Measurements from ENCODE around the gene ATP2A3.

The ATP2A3 gene

GRCh38 chr17:3979290-3979611 lies 15.0 kb upstream of the ATP2A3 start:
- in situ Hi-C loops (cut with MboI; ENCODE audit: low sequenced_read_pairs, unreplicated experiment) = no loop called here
- TF ChIP-seq, protein P1, sequence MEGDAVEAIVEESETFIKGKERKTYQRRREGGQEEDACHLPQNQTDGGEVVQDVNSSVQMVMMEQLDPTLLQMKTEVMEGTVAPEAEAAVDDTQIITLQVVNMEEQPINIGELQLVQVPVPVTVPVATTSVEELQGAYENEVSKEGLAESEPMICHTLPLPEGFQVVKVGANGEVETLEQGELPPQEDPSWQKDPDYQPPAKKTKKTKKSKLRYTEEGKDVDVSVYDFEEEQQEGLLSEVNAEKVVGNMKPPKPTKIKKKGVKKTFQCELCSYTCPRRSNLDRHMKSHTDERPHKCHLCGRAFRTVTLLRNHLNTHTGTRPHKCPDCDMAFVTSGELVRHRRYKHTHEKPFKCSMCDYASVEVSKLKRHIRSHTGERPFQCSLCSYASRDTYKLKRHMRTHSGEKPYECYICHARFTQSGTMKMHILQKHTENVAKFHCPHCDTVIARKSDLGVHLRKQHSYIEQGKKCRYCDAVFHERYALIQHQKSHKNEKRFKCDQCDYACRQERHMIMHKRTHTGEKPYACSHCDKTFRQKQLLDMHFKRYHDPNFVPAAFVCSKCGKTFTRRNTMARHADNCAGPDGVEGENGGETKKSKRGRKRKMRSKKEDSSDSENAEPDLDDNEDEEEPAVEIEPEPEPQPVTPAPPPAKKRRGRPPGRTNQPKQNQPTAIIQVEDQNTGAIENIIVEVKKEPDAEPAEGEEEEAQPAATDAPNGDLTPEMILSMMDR (IDR thresholded peaks at IDR 0.05; ENCODE audit: borderline replicate concordance, control extremely low read depth, extremely low read depth, insufficient read depth, missing control alignments) = no peak
- no peak for DNase-seq (ENCODE audit: low spot score)

DNA sequence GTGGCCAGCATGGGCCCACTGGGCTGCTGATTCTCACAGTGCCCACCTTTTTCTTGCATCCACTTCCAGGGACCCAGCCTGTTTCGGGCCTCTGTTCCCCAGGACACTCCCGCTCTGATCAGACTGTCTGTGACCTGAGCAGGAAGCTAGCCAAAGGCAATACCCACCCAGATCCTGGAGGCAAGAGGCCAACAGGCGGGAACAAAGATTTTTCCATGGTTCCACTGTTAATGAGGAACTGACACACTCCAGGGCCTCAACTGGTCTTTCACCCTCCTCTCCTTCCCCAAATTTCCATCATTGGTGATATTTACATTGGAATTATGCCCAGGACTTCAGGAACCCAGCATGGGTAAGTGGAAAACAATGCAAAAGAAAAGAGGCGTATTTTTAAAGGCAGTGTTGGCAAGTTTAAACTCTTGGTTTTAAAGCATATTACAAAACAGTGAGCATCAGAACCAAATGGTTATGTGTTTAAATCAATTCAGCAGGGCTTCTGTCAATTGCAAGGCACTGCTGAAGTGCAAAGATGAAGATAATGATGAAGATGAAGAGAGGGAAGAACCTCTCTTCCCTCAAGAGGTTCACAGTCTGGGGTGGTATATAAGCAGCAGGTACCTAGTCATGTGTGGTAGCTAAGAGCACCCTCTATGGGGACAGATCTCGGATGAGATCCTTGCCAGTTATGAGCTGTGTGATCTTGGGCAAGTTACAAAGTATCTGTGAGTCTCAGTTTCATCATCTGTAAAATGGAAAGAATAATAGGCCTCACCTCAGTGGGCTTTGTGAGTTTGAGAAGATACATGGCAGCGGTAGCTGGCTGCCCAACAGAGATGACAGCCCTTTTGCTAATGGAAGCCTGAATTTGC lies 14.4 kb upstream of the ATP2A3 start:
- in situ Hi-C loops (cut with MboI; ENCODE audit: low sequenced_read_pairs, unreplicated experiment) = no loop called here
- TF ChIP-seq, protein P1 (IDR thresholded peaks at IDR 0.05; ENCODE audit: borderline replicate concordance, control extremely low read depth, extremely low read depth, insufficient read depth, missing control alignments) = no peak
- DNase-seq (ENCODE audit: low spot score) = no peak

GRCh38 chr17:3977387-3977786 lies 13.2 kb upstream of the ATP2A3 start:
- in situ Hi-C loops (cut with MboI; ENCODE audit: low sequenced_read_pairs, unreplicated experiment) = no loop called here
- TF ChIP-seq, protein P1 (IDR thresholded peaks at IDR 0.05; ENCODE audit: borderline replicate concordance, control extremely low read depth, extremely low read depth, insufficient read depth, missing control alignments) = no peak
- DNase-seq (ENCODE audit: low spot score) = no peak

DNA sequence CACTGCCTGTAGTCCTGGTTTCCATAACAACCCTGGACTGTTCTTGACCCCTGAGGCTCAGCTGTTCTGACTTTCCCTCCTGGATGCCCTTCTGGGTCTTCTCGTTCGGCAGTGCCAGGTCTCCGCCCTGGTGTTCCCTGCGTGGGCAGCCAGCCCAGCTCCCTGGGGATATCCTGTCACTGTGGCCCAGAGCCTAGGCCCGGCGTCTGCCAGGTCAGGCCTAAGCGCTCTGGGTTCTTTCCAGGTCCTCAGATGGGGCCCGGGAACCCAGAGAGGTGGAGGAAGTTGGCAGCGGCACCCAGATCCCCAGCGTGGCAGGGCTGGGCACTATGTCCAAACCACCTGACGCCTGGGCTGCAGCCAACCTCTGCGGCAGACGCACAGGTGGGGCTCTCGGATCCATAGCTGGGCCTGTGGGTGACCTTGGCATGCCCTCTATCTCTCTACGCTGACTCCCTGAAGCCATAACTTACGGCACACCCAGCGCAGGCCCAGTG lies 12.5 kb upstream of the ATP2A3 start:
- DNase-seq (ENCODE audit: low spot score) = no peak
- TF ChIP-seq, protein P1 (IDR thresholded peaks at IDR 0.05; ENCODE audit: borderline replicate concordance, control extremely low read depth, extremely low read depth, insufficient read depth, missing control alignments) = no peak
- in situ Hi-C loops (cut with MboI; ENCODE audit: low sequenced_read_pairs, unreplicated experiment) = no loop called here

- in situ Hi-C loops (cut with MboI; ENCODE audit: low sequenced_read_pairs, unreplicated experiment) = no loop called here
- no peak for DNase-seq (ENCODE audit: low spot score)
- TF ChIP-seq, protein P1 (IDR thresholded peaks at IDR 0.05; ENCODE audit: borderline replicate concordance, control extremely low read depth, extremely low read depth, insufficient read depth, missing control alignments) = no peak
Observed at GRCh38 chr17:3974980-3975379, 10.7 kb upstream of the ATP2A3 start.

DNA sequence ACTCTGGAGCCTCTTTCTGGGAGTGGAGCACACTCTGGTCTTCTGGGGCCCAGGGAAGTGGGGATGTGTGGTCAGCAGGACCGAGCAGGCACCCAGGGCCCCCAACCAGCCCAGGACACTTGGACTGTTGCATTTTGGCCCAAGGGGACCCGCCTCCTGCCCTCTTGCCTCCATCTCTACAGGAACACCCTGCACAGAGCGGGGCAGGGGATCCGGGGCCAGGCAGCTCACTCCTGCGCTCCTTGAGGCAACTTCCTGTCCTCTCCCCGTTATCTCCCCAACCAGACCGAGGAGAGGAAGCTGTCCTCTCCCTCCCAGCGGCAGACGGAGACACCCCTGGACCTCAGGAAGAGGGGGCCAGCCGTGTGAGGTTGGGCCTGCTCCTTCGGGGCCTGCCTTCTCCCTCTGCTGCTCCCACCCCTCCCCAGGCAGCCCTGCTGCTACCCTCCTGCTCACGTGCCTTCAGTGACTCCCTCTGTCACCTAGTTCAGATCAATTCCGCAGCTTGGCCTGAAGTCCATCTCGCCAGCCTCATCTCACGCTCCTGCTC lies 10.0 kb upstream of the ATP2A3 start:
- in situ Hi-C loops (cut with MboI; ENCODE audit: low sequenced_read_pairs, unreplicated experiment) = no loop called here
- no peak for DNase-seq (ENCODE audit: low spot score)
- TF ChIP-seq, protein P1 (IDR thresholded peaks at IDR 0.05; ENCODE audit: borderline replicate concordance, control extremely low read depth, extremely low read depth, insufficient read depth, missing control alignments) = no peak

All from GM13976 (cell line).